DOHH2 (cell line): ENCODE results near the gene OTOA.

ENCODE experiments used
- CTCF ChIP-seq: fragments of 200-600 bp; sonication (generic); IDR thresholded peaks from one replicate; pipeline ENCODE4 v1.5.1; 2014; ENCODE audit warnings: antibody characterized with exemption, mild to moderate bottlenecking, low read depth, low read length; ENCODE audit not compliant: poor library complexity, severe bottlenecking
- EZH2phosphoT487 ChIP-seq: fragments of 200-600 bp; sonication (generic); IDR thresholded peaks from 2 replicates; pipeline ENCODE4 v1.6.1; 2017; ENCODE audit warnings: borderline replicate concordance, mild to moderate bottlenecking, antibody characterized with exemption, low read length, moderate library complexity, mixed read lengths

GRCh38 chr16:21727344-21727743, 63.6 kb downstream of the OTOA start:
- TF ChIP-seq CTCF (no peak), EZH2phosphoT487 (no peak)
